Activated CD8-positive, alpha-beta memory T cell treated with anti-CD3 and anti-CD28 coated beads, Interleukin-2, amount 10 ng/mL, durations not matched to agents 7 days and 5 days (primary cell): Measurements from ENCODE around the gene MAD2L2. TPM values are rescaled to one million over a fixed set of nuclear protein-coding genes. Genes with fewer than 3 reads are reported as not detected.

Source experiments
- ATAC-seq: fragments of 150-1000 bp; cut with Tn5 transposase; one replicate; pipeline ENCODE4 v1.10.0; 2021; ENCODE audit warnings: moderate library complexity
- CTCF ChIA-PET: fragments of 350-600 bp; sonication (Branson Sonifier 250); formaldehyde crosslinking; loops from one replicate; lab custom pipeline; 2021; ENCODE audit warnings: antibody characterized with exemption; lab: Charles Lee
- DNase-seq: peaks from one replicate; pipeline ENCODE4 v3.0.0-alpha.2; 2020
- H3K27ac Mint-ChIP-seq: one replicate; pipeline ENCODE4 v1.8.0; 2021; ENCODE audit warnings: mild to moderate bottlenecking, mixed read lengths
- H3K27me3 Mint-ChIP-seq: one replicate; pipeline ENCODE4 v1.8.0; 2021; ENCODE audit warnings: mixed read lengths
- H3K36me3 Mint-ChIP-seq: one replicate; pipeline ENCODE4 v1.8.0; 2021; ENCODE audit warnings: mild to moderate bottlenecking, mixed read lengths
- H3K4me1 Mint-ChIP-seq: one replicate; pipeline ENCODE4 v1.8.0; 2021; ENCODE audit warnings: mixed read lengths
- H3K4me3 Mint-ChIP-seq: one replicate; pipeline ENCODE4 v1.8.0; 2021; ENCODE audit warnings: mild to moderate bottlenecking, moderate library complexity, mixed read lengths
- H3K9me3 Mint-ChIP-seq: one replicate; pipeline ENCODE4 v1.8.0; 2022; ENCODE audit warnings: low read depth, mixed read lengths
- total RNA-seq, 2 experiments: library from RNA; stranded (reverse); gene quantifications; one replicate each; pipeline ENCODE4 v1.2.3, GENCODE V29; 2021

MAD2L2 gene
- total RNA-seq, 2 experiments from 2014 or later: 85.4 to 94.8 TPM

GRCh38 chr1:11673089-11673769 lies 7.7 kb downstream of the MAD2L2 start:
- Mint-ChIP-seq H3K4me3 (no peak overlapping the region), H3K27ac (no peak overlapping the region), H3K36me3 (peaks cover 19% of the 10 kb centered on the region), H3K4me1 (no peaks in the 10 kb centered on the region), H3K9me3 (no peaks in the 10 kb centered on the region), H3K27me3 (no peaks in the 10 kb centered on the region)
- no peak for ATAC-seq
- CTCF ChIA-PET: interaction anchor here (1.0 kb wide), 1 partner anchor 8 kb away, joined by 3 read pairs; no protein-coding TSS in a partner anchor
- no peak for DNase-seq

GRCh38 chr1:11671544-11672286 lies 9.2 kb downstream of the MAD2L2 start:
- peaks cover 7% of the 10 kb centered on the region for H3K4me1 Mint-ChIP-seq
- CTCF ChIA-PET: interaction anchor here (1.3 kb wide), 1 partner anchor 21 kb away, joined by 3 read pairs; no protein-coding TSS in a partner anchor
- no peak overlapping the region for H3K27ac Mint-ChIP-seq
- ATAC-seq (no peak), DNase-seq (no peak)
- no peaks in the 10 kb centered on the region for H3K27me3 Mint-ChIP-seq
- H3K9me3 Mint-ChIP-seq: no peaks in the 10 kb centered on the region
- peaks cover 22% of the 10 kb centered on the region for H3K36me3 Mint-ChIP-seq
- H3K4me3 Mint-ChIP-seq: no peak overlapping the region

GRCh38 chr1:11671205-11671543 lies 9.8 kb downstream of the MAD2L2 start:
- CTCF ChIA-PET: interaction anchor here (1.3 kb wide), 1 partner anchor 21 kb away, joined by 3 read pairs; no protein-coding TSS in a partner anchor
- DNase-seq: no peak
- Mint-ChIP-seq H3K4me1 (peaks cover 9% of the 10 kb centered on the region), H3K4me3 (no peak overlapping the region), H3K27ac (no peak overlapping the region), H3K36me3 (peaks cover 22% of the 10 kb centered on the region), H3K27me3 (no peaks in the 10 kb centered on the region), H3K9me3 (no peaks in the 10 kb centered on the region)
- ATAC-seq: no peak

GRCh38 chr1:11670747-11671146 lies 10.2 kb downstream of the MAD2L2 start:
- no peak overlapping the region for H3K27ac Mint-ChIP-seq
- H3K36me3 Mint-ChIP-seq: peaks cover 22% of the 10 kb centered on the region
- no peak for ATAC-seq
- CTCF ChIA-PET: interaction anchor here (1.3 kb wide), 1 partner anchor 20 kb away, joined by 3 read pairs; no protein-coding TSS in a partner anchor
- peaks cover 13% of the 10 kb centered on the region for H3K4me1 Mint-ChIP-seq
- H3K9me3 Mint-ChIP-seq: no peaks in the 10 kb centered on the region
- no peak for DNase-seq
- H3K4me3 Mint-ChIP-seq: no peak overlapping the region
- no peaks in the 10 kb centered on the region for H3K27me3 Mint-ChIP-seq

- H3K36me3 Mint-ChIP-seq: peaks cover 18% of the 10 kb centered on the region
- no peaks in the 10 kb centered on the region for H3K9me3 Mint-ChIP-seq
- peaks cover 16% of the 10 kb centered on the region for H3K4me1 Mint-ChIP-seq
- ATAC-seq (no peak), DNase-seq (no peak)
- H3K4me3 Mint-ChIP-seq: no peak overlapping the region
- no peaks in the 10 kb centered on the region for H3K27me3 Mint-ChIP-seq
- no peak overlapping the region for H3K27ac Mint-ChIP-seq
- CTCF ChIA-PET: interaction anchor here (1.4 kb wide), 1 partner anchor 18 kb away, joined by 4 read pairs; no protein-coding TSS in a partner anchor
Observed at GRCh38 chr1:11668516-11668915, 12.4 kb downstream of the MAD2L2 start.

GRCh38 chr1:11664336-11665065 lies 16.4 kb downstream of the MAD2L2 start:
- peak overlapping the region; percentile 95 for H3K27ac Mint-ChIP-seq
- peaks cover 24% of the 10 kb centered on the region for H3K36me3 Mint-ChIP-seq
- ATAC-seq (peak; percentile 80), DNase-seq (peak; percentile 90)
- no peaks in the 10 kb centered on the region for H3K27me3 Mint-ChIP-seq
- H3K4me1 Mint-ChIP-seq: peaks cover 19% of the 10 kb centered on the region
- peak overlapping the region; percentile 83 for H3K4me3 Mint-ChIP-seq
- CTCF ChIA-PET: interaction anchor here (0.6 to 7.2 kb wide), 30 partner anchors 9 to 627 kb away, joined by 3 to 110 read pairs (median 6); partner anchors contain the start of genes AGTRAP, CLCN6, DRAXIN and FBXO2
- H3K9me3 Mint-ChIP-seq: no peaks in the 10 kb centered on the region

GRCh38 chr1:11661103-11661502 lies 19.8 kb downstream of the MAD2L2 start:
- Mint-ChIP-seq H3K36me3 (peaks cover 23% of the 10 kb centered on the region), H3K27ac (no peak overlapping the region), H3K27me3 (no peaks in the 10 kb centered on the region), H3K4me1 (peaks cover 9% of the 10 kb centered on the region), H3K9me3 (no peaks in the 10 kb centered on the region), H3K4me3 (no peak overlapping the region)
- DNase-seq (no peak), ATAC-seq (no peak)
- CTCF ChIA-PET: interaction anchor here (0.7 to 7.2 kb wide), 3 partner anchors 9 to 60 kb away, joined by 3 to 110 read pairs (median 109); partner anchors contain the start of genes FBXO2 and FBXO44

- H3K36me3 Mint-ChIP-seq: peaks cover 22% of the 10 kb centered on the region
- ATAC-seq (no peak), DNase-seq (no peak)
- H3K27ac Mint-ChIP-seq: no peak overlapping the region
- peaks cover 13% of the 10 kb centered on the region for H3K4me1 Mint-ChIP-seq
- CTCF ChIA-PET: interaction anchor here (0.8 to 7.2 kb wide), 3 partner anchors 9 to 62 kb away, joined by 4 to 109 read pairs (median 8); no protein-coding TSS in a partner anchor
- no peaks in the 10 kb centered on the region for H3K27me3 Mint-ChIP-seq
- no peak overlapping the region for H3K4me3 Mint-ChIP-seq
- no peaks in the 10 kb centered on the region for H3K9me3 Mint-ChIP-seq
Observed at GRCh38 chr1:11659748-11660147, 21.2 kb downstream of the MAD2L2 start.

- no peaks in the 10 kb centered on the region for H3K27me3 Mint-ChIP-seq
- H3K27ac Mint-ChIP-seq: no peak overlapping the region
- ATAC-seq: no peak
- no peak for DNase-seq
- H3K36me3 Mint-ChIP-seq: peaks cover 22% of the 10 kb centered on the region
- H3K4me3 Mint-ChIP-seq: no peak overlapping the region
- peaks cover 12% of the 10 kb centered on the region for H3K4me1 Mint-ChIP-seq
- CTCF ChIA-PET: interaction anchor here (2.1 to 7.2 kb wide), 2 partner anchors 8 to 63 kb away, joined by 8 to 109 read pairs; no protein-coding TSS in a partner anchor
- H3K9me3 Mint-ChIP-seq: no peaks in the 10 kb centered on the region
Observed at GRCh38 chr1:11658542-11658941, 22.4 kb downstream of the MAD2L2 start.

GRCh38 chr1:11657654-11658053 lies 23.3 kb downstream of the MAD2L2 start:
- Mint-ChIP-seq H3K4me1 (peaks cover 9% of the 10 kb centered on the region), H3K4me3 (no peak overlapping the region), H3K27ac (no peak overlapping the region), H3K9me3 (no peaks in the 10 kb centered on the region), H3K27me3 (no peaks in the 10 kb centered on the region), H3K36me3 (peaks cover 20% of the 10 kb centered on the region)
- CTCF ChIA-PET: interaction anchor here (3.4 kb wide), 1 partner anchor 62 kb away, joined by 19 read pairs; no protein-coding TSS in a partner anchor
- no peak for DNase-seq
- no peak for ATAC-seq

GRCh38 chr1:11654939-11655808 lies 25.8 kb downstream of the MAD2L2 start:
- Mint-ChIP-seq H3K36me3 (peaks cover 10% of the 10 kb centered on the region), H3K9me3 (no peaks in the 10 kb centered on the region), H3K27me3 (no peaks in the 10 kb centered on the region), H3K4me3 (peak overlapping the region; percentile 63), H3K4me1 (peaks cover 20% of the 10 kb centered on the region), H3K27ac (no peak overlapping the region)
- DNase-seq (no peak), ATAC-seq (peak; percentile 35)
- CTCF ChIA-PET: interaction anchor here (0.7 to 8.9 kb wide), 5 partner anchors 9 to 766 kb away, joined by 3 to 110 read pairs (median 7); partner anchors contain the start of gene FBXO6
